ENCODE data around the gene SCLY.

Gene SCLY

DNA sequence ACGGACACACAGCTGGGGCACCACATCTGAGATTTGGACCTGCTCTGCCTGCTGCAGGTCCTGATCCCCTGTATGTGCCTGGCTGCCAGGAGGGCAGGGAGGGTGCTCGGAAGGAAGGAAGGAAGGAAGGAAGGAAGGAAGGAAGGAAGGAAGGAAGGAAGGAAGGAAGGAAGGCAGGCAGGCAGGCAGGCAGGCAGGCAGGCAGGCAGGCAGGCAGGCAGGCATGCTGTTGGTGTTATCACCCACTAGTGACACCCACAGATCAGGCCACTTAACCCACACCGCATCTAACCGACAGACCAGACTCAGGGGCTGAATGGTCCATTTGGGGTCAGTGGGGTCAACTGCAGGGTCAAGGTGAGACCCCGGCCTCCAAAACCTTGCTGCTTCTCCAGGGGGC is 83.5 kb downstream of the SCLY start:
- DNase-seq, result no peak
- Histone ChIP-seq H3K9me3 (no peaks in the 10 kb centered on the region), H3K4me3 (ENCODE audit: low read depth, low read length) (no peak overlapping the region), H3K27me3 (no peaks in the 10 kb centered on the region), H3K36me3 (no peaks in the 10 kb centered on the region), H3K4me1 (no peaks in the 10 kb centered on the region)
- TF ChIP-seq, protein P1, sequence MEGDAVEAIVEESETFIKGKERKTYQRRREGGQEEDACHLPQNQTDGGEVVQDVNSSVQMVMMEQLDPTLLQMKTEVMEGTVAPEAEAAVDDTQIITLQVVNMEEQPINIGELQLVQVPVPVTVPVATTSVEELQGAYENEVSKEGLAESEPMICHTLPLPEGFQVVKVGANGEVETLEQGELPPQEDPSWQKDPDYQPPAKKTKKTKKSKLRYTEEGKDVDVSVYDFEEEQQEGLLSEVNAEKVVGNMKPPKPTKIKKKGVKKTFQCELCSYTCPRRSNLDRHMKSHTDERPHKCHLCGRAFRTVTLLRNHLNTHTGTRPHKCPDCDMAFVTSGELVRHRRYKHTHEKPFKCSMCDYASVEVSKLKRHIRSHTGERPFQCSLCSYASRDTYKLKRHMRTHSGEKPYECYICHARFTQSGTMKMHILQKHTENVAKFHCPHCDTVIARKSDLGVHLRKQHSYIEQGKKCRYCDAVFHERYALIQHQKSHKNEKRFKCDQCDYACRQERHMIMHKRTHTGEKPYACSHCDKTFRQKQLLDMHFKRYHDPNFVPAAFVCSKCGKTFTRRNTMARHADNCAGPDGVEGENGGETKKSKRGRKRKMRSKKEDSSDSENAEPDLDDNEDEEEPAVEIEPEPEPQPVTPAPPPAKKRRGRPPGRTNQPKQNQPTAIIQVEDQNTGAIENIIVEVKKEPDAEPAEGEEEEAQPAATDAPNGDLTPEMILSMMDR (IDR thresholded peaks at IDR 0.05; ENCODE audit: low read depth, low read length), result no peak

DNA sequence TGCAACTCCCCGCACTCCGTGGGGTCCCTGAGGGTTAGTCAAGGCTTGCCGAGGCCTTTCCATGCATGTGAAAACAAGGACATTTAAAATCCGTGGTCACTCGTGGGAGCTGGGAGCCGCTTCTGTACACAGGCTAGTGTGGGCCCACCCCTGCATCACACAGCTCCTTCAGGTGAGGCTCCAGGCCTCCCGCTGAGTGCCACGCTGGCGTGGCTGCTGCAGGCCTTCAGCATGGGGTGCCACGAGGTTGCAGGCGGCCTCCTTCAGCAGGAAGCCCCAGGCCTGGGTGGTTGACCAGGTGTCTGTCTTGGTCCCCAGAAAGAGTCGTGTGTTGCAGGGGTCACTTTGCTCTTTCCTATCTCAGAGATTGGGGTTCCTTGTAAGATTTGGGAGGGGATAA is 84.2 kb downstream of the SCLY start:
- H3K9me3 ChIP-seq, result no peaks in the 10 kb centered on the region
- no peak for DNase-seq
- H3K36me3 ChIP-seq, result no peaks in the 10 kb centered on the region
- no peaks in the 10 kb centered on the region for H3K4me1 ChIP-seq
- H3K4me3 ChIP-seq (ENCODE audit: low read depth, low read length), result no peak overlapping the region
- TF ChIP-seq, protein P1 (IDR thresholded peaks at IDR 0.05; ENCODE audit: low read depth, low read length), result no peak
- no peaks in the 10 kb centered on the region for H3K27me3 ChIP-seq

DNA sequence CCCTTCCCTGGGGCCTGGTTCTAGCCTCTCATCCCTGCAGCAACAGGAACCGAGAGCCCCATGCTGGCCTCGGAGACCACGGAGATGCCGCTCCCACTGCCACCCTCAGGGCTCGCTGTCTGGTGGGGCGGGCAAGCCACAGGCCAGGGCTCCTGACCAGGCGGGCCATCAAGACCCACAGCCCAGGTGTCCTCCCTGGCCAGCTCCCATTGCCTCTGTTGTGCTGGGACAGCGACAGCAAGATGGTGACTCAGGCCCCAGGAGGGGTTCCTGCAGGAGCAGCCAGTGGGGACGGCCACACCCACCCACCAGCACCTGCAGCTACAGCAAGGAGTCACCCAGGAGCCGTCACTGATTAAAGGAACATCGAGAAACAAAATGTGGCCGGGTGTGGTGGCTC is 85.0 kb downstream of the SCLY start:
- DNase-seq, result no peak
- no peak overlapping the region for H3K4me3 ChIP-seq (ENCODE audit: low read depth, low read length)
- H3K4me1 ChIP-seq, result no peaks in the 10 kb centered on the region
- H3K9me3 ChIP-seq, result no peaks in the 10 kb centered on the region
- TF ChIP-seq, protein P1 (IDR thresholded peaks at IDR 0.05; ENCODE audit: low read depth, low read length), result no peak
- no peaks in the 10 kb centered on the region for H3K36me3 ChIP-seq
- no peaks in the 10 kb centered on the region for H3K27me3 ChIP-seq

DNA sequence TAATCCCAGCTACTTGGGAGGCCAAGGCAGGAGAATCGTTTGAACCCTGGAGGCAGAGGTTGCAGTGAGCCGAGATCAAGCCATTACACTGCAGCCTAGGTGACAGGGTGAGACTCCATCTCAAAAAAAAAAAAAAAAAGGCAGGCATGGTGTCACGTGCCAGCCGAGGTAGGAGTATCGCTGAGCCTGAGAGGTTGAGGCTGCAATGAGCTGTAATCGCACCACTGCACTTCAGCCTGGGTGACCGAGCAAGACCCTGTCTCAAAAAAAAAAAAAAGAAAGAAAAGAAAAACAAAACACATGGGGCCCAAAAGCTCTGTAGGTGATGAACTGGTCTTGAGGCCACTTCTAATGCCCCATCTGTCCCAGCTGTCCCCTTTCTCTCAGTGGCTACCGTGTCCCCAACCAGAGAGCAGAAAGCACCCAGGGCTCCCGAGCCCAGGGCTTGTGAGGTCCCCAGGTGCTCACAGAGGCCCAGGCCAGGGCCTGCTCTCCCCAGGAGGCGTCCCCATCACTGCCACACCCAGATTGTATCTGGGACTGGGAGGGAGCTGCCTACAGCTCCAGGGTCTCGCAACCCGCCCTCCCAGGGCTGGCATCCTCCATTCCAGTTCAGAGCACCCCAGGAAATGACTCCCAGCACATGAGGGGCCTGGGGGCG is 86.2 kb downstream of the SCLY start:
- H3K9me3 ChIP-seq, result no peaks in the 10 kb centered on the region
- no peaks in the 10 kb centered on the region for H3K36me3 ChIP-seq
- H3K27me3 ChIP-seq, result no peaks in the 10 kb centered on the region
- no peak for DNase-seq
- no peak overlapping the region for H3K4me3 ChIP-seq (ENCODE audit: low read depth, low read length)
- TF ChIP-seq, protein P1 (IDR thresholded peaks at IDR 0.05; ENCODE audit: low read depth, low read length), result no peak
- no peaks in the 10 kb centered on the region for H3K4me1 ChIP-seq

DNA sequence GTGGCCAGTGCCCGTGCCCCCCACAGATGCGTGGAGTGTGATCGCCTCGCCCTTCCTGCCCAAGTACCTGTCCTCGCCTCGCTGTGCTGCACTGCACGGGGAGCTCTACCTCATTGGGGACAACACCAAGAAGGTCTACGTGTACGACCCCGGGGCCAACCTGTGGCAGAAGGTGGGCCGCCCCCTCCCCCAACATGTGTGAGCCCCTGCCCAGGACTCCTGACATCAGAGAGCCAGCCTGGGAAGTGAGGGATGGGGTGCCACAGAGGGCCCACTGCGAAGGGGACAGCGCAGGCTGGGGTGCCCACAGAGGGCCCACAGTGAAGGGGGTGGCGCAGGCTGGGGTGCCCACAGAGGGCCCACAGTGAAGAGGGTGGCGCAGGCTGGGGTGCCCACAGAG is 88.2 kb downstream of the SCLY start:
- TF ChIP-seq, protein P1 (IDR thresholded peaks at IDR 0.05; ENCODE audit: low read depth, low read length), result no peak
- no peak for DNase-seq
- H3K4me1 ChIP-seq, result no peaks in the 10 kb centered on the region

More for the DNA sequence above, 88.2 kb downstream of the SCLY start:
- no peaks in the 10 kb centered on the region for H3K36me3 ChIP-seq
- no peaks in the 10 kb centered on the region for H3K27me3 ChIP-seq
- H3K4me3 ChIP-seq (ENCODE audit: low read depth, low read length), result no peak overlapping the region
- H3K9me3 ChIP-seq, result no peaks in the 10 kb centered on the region
